Osteoblast (primary cell): ENCODE measurements around the gene SLC25A30. TPM values are rescaled to one million over a fixed set of nuclear protein-coding genes. Genes with fewer than 3 reads are reported as not detected.

ENCODE experiments used
- DNase-seq: peaks from one replicate; pipeline ENCODE4 v3.0.0; 2011; ENCODE audit warnings: low spot score, mixed read lengths; ENCODE audit not compliant: insufficient read length; ENCODE audit errors: missing footprints
- H2AFZ ChIP-seq: 2 replicates; pipeline ENCODE4 v1.6.0; 2011; ENCODE audit warnings: mild to moderate bottlenecking, low read length
- H3K27ac ChIP-seq: 2 replicates; pipeline ENCODE4 v1.5.1; 2011; ENCODE audit warnings: mild to moderate bottlenecking, low read depth, low read length, moderate library complexity
- H3K27me3 ChIP-seq: 2 replicates; pipeline ENCODE4 v1.6.0; 2012; ENCODE audit warnings: mild to moderate bottlenecking, control low read depth, inconsistent platforms, low read length, moderate library complexity; ENCODE audit not compliant: insufficient read depth
- H3K36me3 ChIP-seq: 2 replicates; pipeline ENCODE4 v1.5.1; 2011; ENCODE audit warnings: mild to moderate bottlenecking, low read length, control low read depth, moderate library complexity; ENCODE audit not compliant: insufficient read depth
- H3K4me1 ChIP-seq: 2 replicates; pipeline ENCODE4 v1.5.1; 2011; ENCODE audit warnings: mild to moderate bottlenecking, low read length, control low read depth, moderate library complexity; ENCODE audit not compliant: insufficient read depth
- H3K4me2 ChIP-seq: 2 replicates; pipeline ENCODE4 v1.6.0; 2011; ENCODE audit warnings: mild to moderate bottlenecking, low read length; ENCODE audit not compliant: insufficient read depth
- H3K4me3 ChIP-seq: fragments of 200-600 bp; sonication (generic); 3 replicates; pipeline ENCODE4 v1.5.1; 2012; ENCODE audit warnings: mild to moderate bottlenecking, low read length, inconsistent platforms; ENCODE audit not compliant: insufficient read depth
- H3K79me2 ChIP-seq: 2 replicates; pipeline ENCODE4 v1.6.0; 2012; ENCODE audit warnings: mild to moderate bottlenecking, low read length, control low read depth, inconsistent platforms; ENCODE audit not compliant: insufficient read depth
- H3K9me3 ChIP-seq: 2 replicates; pipeline ENCODE4 v1.5.1; 2011; ENCODE audit warnings: low read depth, low read length, control low read depth
- H4K20me1 ChIP-seq: 2 replicates; pipeline ENCODE4 v1.6.0; 2012; ENCODE audit warnings: mild to moderate bottlenecking, low read length, control low read depth; ENCODE audit not compliant: insufficient read depth
- CTCF ChIP-seq: IDR thresholded peaks from 2 replicates; pipeline ENCODE4 v1.5.1; 2011; ENCODE audit warnings: mild to moderate bottlenecking, low read depth, low read length, moderate library complexity; ENCODE audit errors: extremely low read depth
- total RNA-seq: library from RNA; depleted of rRNA; stranded (reverse); fragments of >200 nt; gene quantifications from 2 replicates; pipeline ENCODE4 v1.2.3, GENCODE V29; 2012

SLC25A30 gene
- total RNA-seq, 1 donor = 11.2 TPM

- Histone ChIP-seq H3K36me3 (no peaks in the 10 kb centered on the region), H3K4me3 (no peak overlapping the region), H2AFZ (no peak overlapping the region), H3K4me1 (peaks cover 16% of the 10 kb centered on the region), H3K27me3 (no peaks in the 10 kb centered on the region), H3K4me2 (no peak overlapping the region), H3K9me3 (no peaks in the 10 kb centered on the region), H3K27ac (no peak overlapping the region), H3K79me2 (no peaks in the 10 kb centered on the region), H4K20me1 (no peaks in the 10 kb centered on the region)
- no peak for TF ChIP-seq CTCF
- DNase-seq = no peak
These were observed 18.8 kb upstream of the SLC25A30 start for GRCh38 chr13:45436953-45437352.

- no peaks in the 10 kb centered on the region for H3K79me2 ChIP-seq
- H3K4me1 ChIP-seq = peaks cover 11% of the 10 kb centered on the region
- TF ChIP-seq CTCF = no peak
- H3K27ac ChIP-seq = no peak overlapping the region
- no peak overlapping the region for H3K4me3 ChIP-seq
- H4K20me1 ChIP-seq = no peaks in the 10 kb centered on the region
- DNase-seq = no peak
- no peak overlapping the region for H2AFZ ChIP-seq
- H3K4me2 ChIP-seq = no peak overlapping the region
- H3K27me3 ChIP-seq = no peaks in the 10 kb centered on the region
- H3K36me3 ChIP-seq = no peaks in the 10 kb centered on the region
- H3K9me3 ChIP-seq = no peaks in the 10 kb centered on the region
These were observed 18.2 kb upstream of the SLC25A30 start for GRCh38 chr13:45436332-45436731.

- H4K20me1 ChIP-seq = no peaks in the 10 kb centered on the region
- no peak overlapping the region for H2AFZ ChIP-seq
- no peaks in the 10 kb centered on the region for H3K36me3 ChIP-seq
- H3K79me2 ChIP-seq = no peaks in the 10 kb centered on the region
- H3K27ac ChIP-seq = no peak overlapping the region
- TF ChIP-seq CTCF = no peak
- no peaks in the 10 kb centered on the region for H3K9me3 ChIP-seq
- H3K4me3 ChIP-seq = no peak overlapping the region
- DNase-seq = no peak
- no peaks in the 10 kb centered on the region for H3K4me1 ChIP-seq
- H3K4me2 ChIP-seq = no peak overlapping the region
- no peaks in the 10 kb centered on the region for H3K27me3 ChIP-seq
These were observed 16.6 kb upstream of the SLC25A30 start for GRCh38 chr13:45434556-45435371.

- Histone ChIP-seq H3K36me3 (no peaks in the 10 kb centered on the region), H2AFZ (peak overlapping the region; percentile 70), H3K4me3 (no peak overlapping the region), H3K4me2 (no peak overlapping the region), H3K27ac (no peak overlapping the region), H3K27me3 (no peaks in the 10 kb centered on the region), H3K9me3 (no peaks in the 10 kb centered on the region), H3K79me2 (no peaks in the 10 kb centered on the region), H3K4me1 (no peaks in the 10 kb centered on the region), H4K20me1 (no peaks in the 10 kb centered on the region)
- DNase-seq = no peak
- TF ChIP-seq CTCF = no peak
These were observed 15.2 kb upstream of the SLC25A30 start for GRCh38 chr13:45433381-45433790.
